ENCODE results near the gene TOM1L1.

DNA sequence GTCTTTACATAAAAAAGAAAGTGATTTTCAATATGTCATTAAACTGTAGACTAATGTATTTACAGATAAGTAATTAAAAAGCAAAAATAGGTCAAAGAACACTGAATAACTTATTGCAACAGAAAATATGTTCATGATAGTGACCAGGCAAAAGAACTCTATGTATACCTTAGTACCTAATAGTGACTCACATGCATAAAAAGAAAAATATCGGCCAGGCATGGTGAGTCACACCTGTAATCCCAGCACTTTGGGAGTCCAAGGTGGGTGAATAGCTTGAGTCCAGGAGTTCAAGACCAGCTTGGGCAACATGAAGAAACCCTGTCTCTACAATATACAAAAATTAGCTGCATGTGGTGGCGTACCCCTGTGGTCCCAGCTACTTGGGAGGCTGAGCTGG lies 33.0 kb upstream of the TOM1L1 start:
- TF ChIP-seq, protein P1, sequence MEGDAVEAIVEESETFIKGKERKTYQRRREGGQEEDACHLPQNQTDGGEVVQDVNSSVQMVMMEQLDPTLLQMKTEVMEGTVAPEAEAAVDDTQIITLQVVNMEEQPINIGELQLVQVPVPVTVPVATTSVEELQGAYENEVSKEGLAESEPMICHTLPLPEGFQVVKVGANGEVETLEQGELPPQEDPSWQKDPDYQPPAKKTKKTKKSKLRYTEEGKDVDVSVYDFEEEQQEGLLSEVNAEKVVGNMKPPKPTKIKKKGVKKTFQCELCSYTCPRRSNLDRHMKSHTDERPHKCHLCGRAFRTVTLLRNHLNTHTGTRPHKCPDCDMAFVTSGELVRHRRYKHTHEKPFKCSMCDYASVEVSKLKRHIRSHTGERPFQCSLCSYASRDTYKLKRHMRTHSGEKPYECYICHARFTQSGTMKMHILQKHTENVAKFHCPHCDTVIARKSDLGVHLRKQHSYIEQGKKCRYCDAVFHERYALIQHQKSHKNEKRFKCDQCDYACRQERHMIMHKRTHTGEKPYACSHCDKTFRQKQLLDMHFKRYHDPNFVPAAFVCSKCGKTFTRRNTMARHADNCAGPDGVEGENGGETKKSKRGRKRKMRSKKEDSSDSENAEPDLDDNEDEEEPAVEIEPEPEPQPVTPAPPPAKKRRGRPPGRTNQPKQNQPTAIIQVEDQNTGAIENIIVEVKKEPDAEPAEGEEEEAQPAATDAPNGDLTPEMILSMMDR (IDR thresholded peaks at IDR 0.05): no peak
- no peak for TF ChIP-seq POLR2A (IDR thresholded peaks at IDR 0.05)
